ENCODE data around the gene RNF207. TPM values are rescaled to one million over a fixed set of nuclear protein-coding genes. Genes with fewer than 3 reads are reported as not detected.

RNF207 gene
- total RNA-seq, 1 donor from 2014 or later, result 83.3 TPM

DNA sequence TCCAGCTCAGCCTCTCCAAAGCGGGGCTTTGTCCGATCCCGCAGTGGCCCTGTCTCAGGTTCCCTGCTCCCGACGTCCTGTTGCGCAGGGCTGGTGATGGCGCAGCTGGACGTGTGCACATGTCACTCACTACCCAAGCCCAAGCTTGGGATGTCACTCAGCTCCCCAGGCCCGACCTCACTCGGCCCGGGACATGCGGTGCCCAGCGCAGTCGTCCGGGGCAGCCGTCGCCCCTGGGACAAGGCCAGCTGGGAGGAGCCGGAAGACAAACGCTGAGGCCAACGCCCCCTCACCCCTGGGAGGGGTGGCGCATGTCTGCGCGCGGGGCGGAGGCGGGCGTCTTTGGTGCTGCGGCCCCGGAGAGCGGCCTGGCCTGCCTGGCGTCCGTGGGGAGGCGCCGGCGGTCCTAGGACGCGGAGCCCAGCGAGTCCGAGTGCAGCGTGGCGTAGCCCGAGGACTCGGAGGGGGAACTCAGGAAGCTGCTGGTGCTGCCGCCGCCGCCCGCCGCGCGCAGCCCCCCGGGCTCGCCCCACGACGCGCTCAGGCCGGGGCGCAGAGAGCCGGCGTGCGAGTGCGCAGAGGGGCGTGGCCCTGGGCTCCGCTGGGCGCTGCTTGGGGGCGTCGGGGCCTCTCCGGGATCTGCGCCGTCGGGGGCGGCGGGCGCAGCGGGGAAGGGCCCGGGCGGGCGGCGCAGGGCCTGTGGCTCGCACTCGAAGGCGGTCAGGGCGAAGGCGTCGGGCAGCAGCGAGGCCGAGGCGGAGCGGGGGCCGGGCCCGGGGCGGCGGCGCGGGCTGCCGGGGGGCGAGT lies 43.2 kb downstream of the RNF207 start:
- peaks cover 23% of the 10 kb centered on the region for H3K4me1 ChIP-seq
- no peak overlapping the region for H3K27ac ChIP-seq (replicated peaks)
- TF ChIP-seq CTCF (IDR thresholded peaks at IDR 0.05; ENCODE audit: borderline replicate concordance), result no peak
- peak; percentile 45 for DNase-seq
- H3K36me3 ChIP-seq, result peaks cover 4% of the 10 kb centered on the region
- H3K9me3 ChIP-seq (replicated peaks), result no peaks in the 10 kb centered on the region
- H3K27me3 ChIP-seq (ENCODE audit: low read depth), result peaks cover 96% of the 10 kb centered on the region
- intact Hi-C loops (cut with micrococcal nuclease), result no loop called here
- H3K4me3 ChIP-seq, result peak overlapping the region; percentile 47

DNA sequence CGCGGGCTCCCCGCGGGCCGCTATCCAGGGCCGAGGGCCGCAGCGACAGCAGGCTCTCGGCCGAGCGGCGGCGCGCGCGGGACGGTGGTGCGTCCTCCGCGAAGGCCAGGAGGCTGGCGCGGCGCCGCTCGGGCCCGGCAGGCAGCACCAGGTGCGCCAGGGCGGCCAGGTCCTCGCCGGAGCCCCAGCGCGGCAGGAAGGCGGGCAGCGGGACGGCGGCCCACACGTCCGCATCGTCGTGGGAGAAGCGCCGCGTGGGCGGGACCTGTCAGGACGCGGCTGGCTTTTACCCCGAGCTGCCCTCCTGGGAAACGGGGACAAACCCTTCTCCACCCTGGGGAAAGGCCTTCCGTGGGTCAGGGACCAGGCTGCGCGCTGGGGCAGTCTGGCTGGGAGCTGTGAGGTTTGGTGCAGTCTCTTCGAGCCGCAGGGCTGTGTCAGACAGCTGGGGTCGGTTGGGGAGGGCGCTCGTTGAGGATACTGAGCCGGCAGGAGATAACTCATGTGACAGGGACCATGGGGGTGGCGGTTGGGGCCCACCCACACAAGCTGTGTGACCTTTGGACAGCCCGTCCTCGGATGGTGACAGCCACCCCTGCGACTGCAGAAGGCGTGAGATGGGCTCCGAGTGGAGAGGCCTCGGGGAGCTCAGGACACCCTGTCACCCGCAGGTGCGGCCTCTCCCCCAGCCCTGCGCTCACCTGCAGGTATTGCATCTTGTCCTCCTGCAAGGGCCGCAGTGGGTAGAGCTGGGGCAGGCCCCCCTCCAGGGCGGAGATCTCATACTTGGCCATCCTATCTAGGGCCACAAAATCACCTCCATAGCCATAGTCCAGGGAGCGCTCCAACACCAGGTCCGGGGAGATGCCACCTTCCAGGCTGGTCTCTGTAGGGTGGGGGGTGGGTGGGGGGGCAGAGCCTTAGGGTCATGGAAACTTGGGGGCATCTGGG lies 44.1 kb downstream of the RNF207 start:
- Histone ChIP-seq H3K4me1 (peaks cover 23% of the 10 kb centered on the region), H3K27me3 (ENCODE audit: low read depth) (peaks cover 97% of the 10 kb centered on the region), H3K4me3 (no peak overlapping the region), H3K9me3 (replicated peaks) (no peaks in the 10 kb centered on the region), H3K36me3 (peaks cover 6% of the 10 kb centered on the region), H3K27ac (replicated peaks) (no peak overlapping the region)
- no peak for TF ChIP-seq CTCF (IDR thresholded peaks at IDR 0.05; ENCODE audit: borderline replicate concordance)
- intact Hi-C loops (cut with micrococcal nuclease), result loop anchor here (10.0 kb wide), 1 partner anchor 195 kb away; no protein-coding TSS in a partner anchor
- no peak for DNase-seq

- intact Hi-C loops (cut with micrococcal nuclease), result loop anchor here (10.0 kb wide), 1 partner anchor 196 kb away; no protein-coding TSS in a partner anchor
- DNase-seq, result no peak
- Histone ChIP-seq H3K9me3 (replicated peaks) (no peaks in the 10 kb centered on the region), H3K27me3 (ENCODE audit: low read depth) (peaks cover 84% of the 10 kb centered on the region), H3K36me3 (peaks cover 6% of the 10 kb centered on the region), H3K4me3 (no peak overlapping the region), H3K4me1 (peaks cover 12% of the 10 kb centered on the region), H3K27ac (replicated peaks) (no peak overlapping the region)
- TF ChIP-seq CTCF (IDR thresholded peaks at IDR 0.05; ENCODE audit: borderline replicate concordance), result no peak
These were observed 45.3 kb downstream of the RNF207 start for GRCh38 chr1:6251233-6251632.

DNA sequence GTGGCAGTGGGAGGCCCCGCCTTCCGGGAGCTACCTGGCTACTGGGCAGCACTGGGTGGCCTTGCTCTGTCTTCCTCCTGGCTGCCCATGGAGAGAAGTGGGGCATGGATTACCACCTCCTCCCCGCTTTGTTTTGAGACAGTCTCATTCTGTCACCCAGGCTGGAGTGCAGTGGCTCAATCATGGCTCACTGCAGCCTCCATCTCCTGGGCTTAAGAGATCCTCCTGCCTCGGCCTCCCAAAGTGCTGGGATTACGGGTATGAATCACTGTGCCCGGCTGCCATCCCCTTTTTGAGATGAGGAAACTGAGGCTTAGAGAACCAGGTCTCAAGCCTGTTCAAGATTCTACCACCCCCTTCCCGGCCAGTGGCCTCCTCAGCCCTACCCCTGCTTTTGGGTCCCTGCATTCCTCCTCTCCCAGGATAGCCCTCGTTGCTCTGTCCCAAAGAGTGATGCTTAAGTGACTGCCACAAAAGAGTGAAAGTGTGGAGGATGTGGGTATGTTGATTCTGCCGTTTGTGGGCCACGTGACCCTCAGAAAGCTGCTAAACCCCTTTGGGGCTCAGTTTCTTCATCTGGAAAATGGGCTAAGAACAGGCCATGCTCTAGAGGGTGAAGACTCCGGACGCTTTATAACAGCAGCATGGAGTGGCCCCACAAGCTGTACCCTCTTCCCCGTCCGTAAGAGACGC lies 45.9 kb downstream of the RNF207 start:
- intact Hi-C loops (cut with micrococcal nuclease), result loop anchor here (10.0 kb wide), 1 partner anchor 197 kb away; no protein-coding TSS in a partner anchor
- TF ChIP-seq CTCF (IDR thresholded peaks at IDR 0.05; ENCODE audit: borderline replicate concordance), result no peak
- Histone ChIP-seq H3K27me3 (ENCODE audit: low read depth) (peaks cover 82% of the 10 kb centered on the region), H3K36me3 (peaks cover 6% of the 10 kb centered on the region), H3K27ac (replicated peaks) (no peak overlapping the region), H3K4me3 (no peak overlapping the region), H3K4me1 (peaks cover 7% of the 10 kb centered on the region), H3K9me3 (replicated peaks) (no peaks in the 10 kb centered on the region)
- DNase-seq, result no peak

- no peak overlapping the region for H3K4me3 ChIP-seq
- TF ChIP-seq CTCF (IDR thresholded peaks at IDR 0.05; ENCODE audit: borderline replicate concordance), result no peak
- no peaks in the 10 kb centered on the region for H3K9me3 ChIP-seq (replicated peaks)
- H3K36me3 ChIP-seq, result peaks cover 6% of the 10 kb centered on the region
- peaks cover 7% of the 10 kb centered on the region for H3K4me1 ChIP-seq
- H3K27me3 ChIP-seq (ENCODE audit: low read depth), result peaks cover 82% of the 10 kb centered on the region
- H3K27ac ChIP-seq (replicated peaks), result no peak overlapping the region
- intact Hi-C loops (cut with micrococcal nuclease), result loop anchor here (10.0 kb wide), 1 partner anchor 198 kb away; no protein-coding TSS in a partner anchor
- no peak for DNase-seq
These were observed 46.4 kb downstream of the RNF207 start for GRCh38 chr1:6252374-6252710.

All from left ventricle myocardium inferior (tissue), 1 donor.